Lung (tissue), 12 donors: ENCODE measurements around the gene TAS2R39. TPM values are rescaled to one million over a fixed set of nuclear protein-coding genes. Genes with fewer than 3 reads are reported as not detected.
"Not testable (repeated sequence)": the region's sequence is repeated elsewhere in the genome, so short reads cannot be mapped to it uniquely, and the experiment has no call there.

Source experiments
- ATAC-seq: fragments of 200-7000 bp; cut with Tn5 transposase; one replicate; pipeline ENCODE4 v1.9.1; 2020; ENCODE audit warnings: moderate number of reproducible peaks; ENCODE audit not compliant: insufficient read depth, low FRiP score
- DNase-seq, 3 donors: peaks; one replicate each; pipeline ENCODE4 v3.0.0-alpha.2; 2013 to 2017
- H3K27ac ChIP-seq, 2 donors: one replicate each; pipeline ENCODE4 v1.5.1; 2013; ENCODE audit warnings: mild to moderate bottlenecking in 2 of 2, moderate library complexity in 2 of 2, control low read depth in 1 of 2, inconsistent platforms in 1 of 2, low read depth in 1 of 2, low read length in 1 of 2
- H3K27me3 ChIP-seq, 3 donors: one replicate each; pipeline ENCODE4 v1.5.1; 2013; ENCODE audit warnings: low read length in 2 of 3; ENCODE audit not compliant: control insufficient read depth in 3 of 3, insufficient read depth in 3 of 3
- H3K36me3 ChIP-seq, 4 donors: one replicate each; pipeline ENCODE4 v1.5.1; 2013; ENCODE audit warnings: low read length in 4 of 4, mild to moderate bottlenecking in 1 of 4, moderate library complexity in 1 of 4; ENCODE audit not compliant: control insufficient read depth in 4 of 4, insufficient read depth in 4 of 4
- H3K4me1 ChIP-seq, 5 donors: one replicate each; pipeline ENCODE4 v1.5.1; 2013; ENCODE audit warnings: low read length in 5 of 5, mild to moderate bottlenecking in 2 of 5, moderate library complexity in 1 of 5; ENCODE audit not compliant: control insufficient read depth in 5 of 5, insufficient read depth in 5 of 5
- H3K4me3 ChIP-seq: one replicate; pipeline ENCODE4 v1.5.1; 2013; ENCODE audit warnings: mild to moderate bottlenecking, control low read depth, moderate library complexity
- H3K9ac ChIP-seq, 2 donors: one replicate each; pipeline ENCODE4 v1.5.1; 2013; ENCODE audit warnings: low read length in 2 of 2, control low read depth in 1 of 2; ENCODE audit not compliant: insufficient read depth in 1 of 2
- H3K9me3 ChIP-seq, 4 donors: one replicate each; pipeline ENCODE4 v1.5.1; 2013; ENCODE audit warnings: low read length in 3 of 4, mild to moderate bottlenecking in 1 of 4, moderate library complexity in 1 of 4; ENCODE audit not compliant: control insufficient read depth in 4 of 4, insufficient read depth in 3 of 4
- WGBS, 2 donors: extraction: QIAGEN DNeasy Blood & Tissue Kit; methylation state at CpG; one replicate each; pipeline ENCODE4 v1.1.7; 2013; 5-methylcytosine and 5-hydroxymethylcytosine counted together
- polyA plus RNA-seq, 2 donors: library from polyadenylated mRNA; stranded (reverse); fragments of 200-250 nt; gene quantifications; one replicate each; pipeline ENCODE4 v1.2.1, GENCODE V29; 2013
- total RNA-seq, 2 donors: library from RNA; depleted of rRNA in 1 of 2; stranded (reverse); fragments of >200 nt in 1 of 2; gene quantifications; one replicate each; pipeline ENCODE4 v1.2.1, GENCODE V29; 2014 to 2021
- TF ChIP-seq, protein P1 (sequence below): IDR thresholded peaks from 2 replicates; pipeline ENCODE4 v1.5.1; 2012; ENCODE audit warnings: mild to moderate bottlenecking; ENCODE audit errors: control extremely low read depth, extremely low read depth
- donor health status: control.
- donor health status: control.
- donor health status: Bipolar disorder and iron deficiency.
- donor health status: healthy.
- donor health status: DM: yes; HTN: yes; CAD: no.

TAS2R39 gene
- total and polyA plus RNA-seq, 4 donors: not detected

DNA sequence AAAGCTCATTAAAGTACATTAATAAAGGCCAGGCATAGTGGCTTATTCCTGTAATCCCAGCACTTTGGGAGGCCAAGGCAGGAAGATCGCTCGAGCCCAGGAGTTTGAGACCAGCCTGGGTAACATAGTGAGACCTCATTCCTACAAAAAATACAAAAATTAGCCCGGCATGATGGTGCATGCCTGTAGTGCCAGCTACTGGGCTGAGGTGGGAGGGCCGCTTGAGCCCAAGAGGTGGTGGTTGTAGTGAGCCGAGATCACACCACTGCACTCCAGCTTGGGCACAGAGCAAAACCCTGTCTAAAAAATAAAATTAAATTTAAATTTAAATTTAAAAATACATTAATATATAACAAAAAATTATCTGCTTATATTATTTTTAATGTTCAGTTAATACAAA lies 7.1 kb upstream of the TAS2R39 start:
- no peak for DNase-seq
- WGBS, 2 donors: 94 to 96% methylated on average over 5 of the region's 5 CpGs
- no peak overlapping the region for H3K27ac ChIP-seq
- no peak overlapping the region for H3K9ac ChIP-seq
- H3K9me3 ChIP-seq: peaks cover 0 to 11% (median 2%) of the 10 kb centered on the region in 4 donors
- H3K36me3 ChIP-seq: no peaks in the 10 kb centered on the region
- no peak for ATAC-seq
- no peaks in the 10 kb centered on the region for H3K27me3 ChIP-seq
- no peak overlapping the region for H3K4me3 ChIP-seq
- no peaks in the 10 kb centered on the region for H3K4me1 ChIP-seq
- TF ChIP-seq, protein P1, sequence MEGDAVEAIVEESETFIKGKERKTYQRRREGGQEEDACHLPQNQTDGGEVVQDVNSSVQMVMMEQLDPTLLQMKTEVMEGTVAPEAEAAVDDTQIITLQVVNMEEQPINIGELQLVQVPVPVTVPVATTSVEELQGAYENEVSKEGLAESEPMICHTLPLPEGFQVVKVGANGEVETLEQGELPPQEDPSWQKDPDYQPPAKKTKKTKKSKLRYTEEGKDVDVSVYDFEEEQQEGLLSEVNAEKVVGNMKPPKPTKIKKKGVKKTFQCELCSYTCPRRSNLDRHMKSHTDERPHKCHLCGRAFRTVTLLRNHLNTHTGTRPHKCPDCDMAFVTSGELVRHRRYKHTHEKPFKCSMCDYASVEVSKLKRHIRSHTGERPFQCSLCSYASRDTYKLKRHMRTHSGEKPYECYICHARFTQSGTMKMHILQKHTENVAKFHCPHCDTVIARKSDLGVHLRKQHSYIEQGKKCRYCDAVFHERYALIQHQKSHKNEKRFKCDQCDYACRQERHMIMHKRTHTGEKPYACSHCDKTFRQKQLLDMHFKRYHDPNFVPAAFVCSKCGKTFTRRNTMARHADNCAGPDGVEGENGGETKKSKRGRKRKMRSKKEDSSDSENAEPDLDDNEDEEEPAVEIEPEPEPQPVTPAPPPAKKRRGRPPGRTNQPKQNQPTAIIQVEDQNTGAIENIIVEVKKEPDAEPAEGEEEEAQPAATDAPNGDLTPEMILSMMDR: no peak

DNA sequence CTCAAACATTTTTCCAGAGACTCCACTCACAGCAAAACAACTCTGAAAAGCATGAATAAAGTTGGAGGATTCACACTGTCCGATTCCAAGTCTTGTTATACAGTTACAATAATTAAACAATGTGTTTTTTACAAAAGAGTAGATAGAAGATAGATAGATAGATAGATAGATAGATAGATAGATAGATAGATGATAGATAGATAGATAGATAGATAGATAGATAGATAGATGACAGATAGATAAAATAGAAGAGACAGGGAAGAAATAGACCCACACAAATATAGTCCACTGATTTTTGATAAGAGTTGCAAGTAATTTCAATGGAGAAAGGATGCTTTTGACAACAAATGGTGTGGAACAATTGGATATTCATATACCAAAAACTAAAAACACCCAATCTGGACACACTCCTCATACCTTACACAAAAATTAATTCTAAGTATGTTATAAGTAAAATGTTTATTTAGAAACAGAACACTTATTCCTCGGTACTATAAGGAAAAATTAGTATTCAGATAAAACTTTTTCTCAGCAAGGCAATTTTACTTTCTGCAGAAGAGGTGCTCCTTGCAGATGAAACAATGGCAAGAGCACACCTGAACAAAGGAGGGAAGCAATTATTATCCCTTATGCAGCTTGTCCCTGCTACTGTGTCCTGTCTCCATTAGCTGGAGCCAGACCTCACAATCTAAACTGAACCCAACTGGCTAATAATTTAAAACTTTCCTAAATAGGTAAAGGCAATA lies 5.7 kb upstream of the TAS2R39 start:
- H3K9me3 ChIP-seq: peaks cover 0 to 11% (median 2%) of the 10 kb centered on the region in 4 donors
- TF ChIP-seq, protein P1: no peak
- H3K27me3 ChIP-seq: no peaks in the 10 kb centered on the region
- H3K9ac ChIP-seq: no peak overlapping the region
- H3K4me3 ChIP-seq: no peak overlapping the region
- 88 to 95% methylated on average over 2 of the region's 2 CpGs for WGBS, 2 donors
- H3K27ac ChIP-seq: no peak overlapping the region
- H3K36me3 ChIP-seq: no peaks in the 10 kb centered on the region
- no peaks in the 10 kb centered on the region for H3K4me1 ChIP-seq
- no peak for DNase-seq
- ATAC-seq: no peak

DNA sequence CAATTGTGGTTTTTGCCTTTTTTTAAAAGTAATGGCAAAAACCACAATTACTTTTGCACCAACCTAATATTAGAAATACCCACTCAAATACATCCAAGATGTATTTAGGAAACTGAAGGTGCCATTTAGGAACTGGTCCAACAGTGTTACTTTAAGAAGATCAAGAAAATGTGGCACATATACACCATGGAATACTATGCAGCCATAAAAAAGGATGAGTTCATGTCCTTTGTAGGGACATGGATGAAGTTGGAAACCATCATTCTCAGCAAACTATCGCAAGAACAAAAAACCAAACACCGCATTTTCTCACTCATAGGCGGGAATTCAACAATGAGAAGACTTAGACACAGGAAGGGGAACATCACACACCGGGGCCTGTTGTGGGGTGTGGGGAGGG lies 2.4 kb upstream of the TAS2R39 start:
- H3K4me3 ChIP-seq, ATAC-seq, H3K27me3 ChIP-seq, H3K27ac ChIP-seq, H3K4me1 ChIP-seq, H3K36me3 ChIP-seq, H3K9ac ChIP-seq, DNase-seq: not testable (repeated sequence)
- peaks cover 0 to 11% (median 3%) of the 10 kb centered on the region in 4 donors for H3K9me3 ChIP-seq
- WGBS, 2 donors: 94 to 98% methylated on average over 4 of the region's 4 CpGs

DNA sequence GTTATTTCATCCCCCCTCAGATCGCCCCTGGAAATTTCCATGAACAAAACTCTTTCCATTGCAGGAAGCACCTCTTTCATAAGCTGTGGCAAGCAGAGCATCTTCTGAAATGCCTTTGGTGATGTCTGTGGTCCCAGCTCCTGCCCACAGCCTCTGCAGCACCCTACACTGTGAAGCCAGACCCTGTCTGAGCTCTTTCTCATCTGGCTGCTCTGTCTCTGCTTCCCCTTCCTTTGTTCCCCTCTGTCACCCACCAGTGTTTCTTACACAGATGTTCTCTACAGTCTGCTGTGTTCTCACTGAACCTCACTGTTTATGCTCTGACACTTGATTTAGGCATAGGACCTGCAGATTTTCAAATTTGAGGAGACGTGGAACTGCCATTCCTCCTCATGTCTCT lies 1.9 kb upstream of the TAS2R39 start:
- no peak overlapping the region for H3K27ac ChIP-seq
- H3K4me1 ChIP-seq: no peaks in the 10 kb centered on the region
- ATAC-seq (no peak), DNase-seq (no peak)
- peaks cover 0 to 11% (median 3%) of the 10 kb centered on the region in 4 donors for H3K9me3 ChIP-seq
- no peaks in the 10 kb centered on the region for H3K36me3 ChIP-seq
- peaks cover 0 to 8% (median 0%) of the 10 kb centered on the region in 3 donors for H3K27me3 ChIP-seq
- no peak overlapping the region for H3K9ac ChIP-seq
- WGBS, 2 donors: 83 to 90% methylated on average over 2 of the region's 2 CpGs
- no peak overlapping the region for H3K4me3 ChIP-seq
- TF ChIP-seq, protein P1: no peak
